Measurements from ENCODE around the gene SERPINB1.

The SERPINB1 gene

GRCh38 chr6:2873643-2874042 is 32.0 kb upstream of the SERPINB1 start:
- DNase-seq, result no peak
- H3K36me3 Mint-ChIP-seq, result peaks cover 30% of the 10 kb centered on the region
- no peak overlapping the region for H3K4me3 Mint-ChIP-seq
- H3K27ac Mint-ChIP-seq, result no peak overlapping the region
- CTCF ChIA-PET, result no interaction called here
- H3K4me1 Mint-ChIP-seq, result peaks cover 61% of the 10 kb centered on the region
- peaks cover 4% of the 10 kb centered on the region for H3K27me3 Mint-ChIP-seq
- peaks cover 6% of the 10 kb centered on the region for H3K9me3 Mint-ChIP-seq

GRCh38 chr6:2872423-2873358 is 31.0 kb upstream of the SERPINB1 start:
- Mint-ChIP-seq H3K27me3 (peaks cover 4% of the 10 kb centered on the region), H3K4me1 (peaks cover 56% of the 10 kb centered on the region), H3K27ac (no peak overlapping the region), H3K4me3 (no peak overlapping the region), H3K9me3 (peaks cover 6% of the 10 kb centered on the region), H3K36me3 (peaks cover 21% of the 10 kb centered on the region)
- CTCF ChIA-PET, result interaction anchor here (0.9 kb wide), 1 partner anchor 115 kb away, joined by 3 read pairs; no protein-coding TSS in a partner anchor
- no peak for DNase-seq

DNA sequence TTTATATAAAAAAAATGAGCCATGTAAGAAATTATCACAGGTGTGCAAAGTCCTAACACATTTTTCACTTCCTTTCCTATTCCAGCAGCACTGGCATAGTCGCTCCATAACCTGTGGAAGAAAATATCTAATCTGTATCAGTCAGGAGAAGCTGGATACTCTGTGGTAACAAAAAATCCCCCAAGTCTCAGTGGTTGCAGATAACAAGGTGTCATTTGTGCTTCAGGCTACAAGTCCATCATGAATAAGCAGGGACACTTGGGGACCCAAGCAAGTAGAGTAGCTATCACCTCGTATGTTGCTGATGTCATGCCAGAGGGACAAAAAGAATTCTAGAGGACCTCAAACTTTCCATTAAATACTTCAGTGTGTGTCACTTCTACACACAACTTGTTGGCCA is 30.3 kb upstream of the SERPINB1 start:
- no peak overlapping the region for H3K4me3 Mint-ChIP-seq
- no peak for DNase-seq
- no peak overlapping the region for H3K27ac Mint-ChIP-seq
- H3K36me3 Mint-ChIP-seq, result peaks cover 19% of the 10 kb centered on the region
- peaks cover 51% of the 10 kb centered on the region for H3K4me1 Mint-ChIP-seq
- CTCF ChIA-PET, result interaction anchor here (0.9 to 1.4 kb wide), 3 partner anchors 10 to 115 kb away, joined by 3 to 4 read pairs (median 4); no protein-coding TSS in a partner anchor
- peaks cover 4% of the 10 kb centered on the region for H3K27me3 Mint-ChIP-seq
- peaks cover 6% of the 10 kb centered on the region for H3K9me3 Mint-ChIP-seq

DNA sequence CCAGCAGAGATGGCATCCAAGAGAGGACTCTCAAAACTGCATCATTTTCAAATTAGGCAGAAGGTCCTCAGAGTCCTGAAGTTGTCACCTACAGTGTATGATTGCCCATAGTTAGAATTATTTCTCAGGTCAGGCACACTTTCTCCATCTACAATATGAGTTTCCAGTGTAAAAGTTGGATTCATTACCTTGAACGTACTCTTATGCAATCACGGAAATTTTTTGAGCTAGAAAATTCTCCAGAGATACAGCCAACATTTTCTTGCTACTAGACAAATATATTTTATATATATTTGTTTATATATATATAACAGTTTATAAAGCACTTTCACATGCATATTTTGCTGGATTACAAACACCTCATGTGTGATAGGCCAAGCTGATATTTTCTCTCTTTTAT is 29.4 kb upstream of the SERPINB1 start:
- H3K4me3 Mint-ChIP-seq, result no peak overlapping the region
- peaks cover 42% of the 10 kb centered on the region for H3K4me1 Mint-ChIP-seq
- H3K9me3 Mint-ChIP-seq, result peaks cover 6% of the 10 kb centered on the region
- H3K27me3 Mint-ChIP-seq, result peaks cover 4% of the 10 kb centered on the region
- CTCF ChIA-PET, result interaction anchor here (1.4 kb wide), 2 partner anchors 21 to 28 kb away, joined by 4 to 6 read pairs; no protein-coding TSS in a partner anchor
- H3K36me3 Mint-ChIP-seq, result peaks cover 16% of the 10 kb centered on the region
- DNase-seq, result no peak
- no peak overlapping the region for H3K27ac Mint-ChIP-seq

- Mint-ChIP-seq H3K27me3 (peaks cover 4% of the 10 kb centered on the region), H3K36me3 (peaks cover 19% of the 10 kb centered on the region), H3K4me3 (no peak overlapping the region), H3K4me1 (peaks cover 44% of the 10 kb centered on the region), H3K9me3 (peaks cover 6% of the 10 kb centered on the region), H3K27ac (no peak overlapping the region)
- DNase-seq, result no peak
- CTCF ChIA-PET, result interaction anchor here (0.7 to 1.4 kb wide), 2 partner anchors 12 to 22 kb away, joined by 3 to 6 read pairs; no protein-coding TSS in a partner anchor
These were observed 28.5 kb upstream of the SERPINB1 start for GRCh38 chr6:2870046-2870636.

GRCh38 chr6:2868637-2869036 is 27.0 kb upstream of the SERPINB1 start:
- CTCF ChIA-PET, result interaction anchor here (1.0 to 1.2 kb wide), 4 partner anchors 10 to 43 kb away, joined by 3 to 11 read pairs (median 5); no protein-coding TSS in a partner anchor
- Mint-ChIP-seq H3K27ac (peak overlapping the region; percentile 8), H3K36me3 (peaks cover 25% of the 10 kb centered on the region), H3K4me3 (no peak overlapping the region), H3K9me3 (peaks cover 6% of the 10 kb centered on the region), H3K27me3 (peaks cover 4% of the 10 kb centered on the region), H3K4me1 (peaks cover 40% of the 10 kb centered on the region)
- DNase-seq, result no peak

DNA sequence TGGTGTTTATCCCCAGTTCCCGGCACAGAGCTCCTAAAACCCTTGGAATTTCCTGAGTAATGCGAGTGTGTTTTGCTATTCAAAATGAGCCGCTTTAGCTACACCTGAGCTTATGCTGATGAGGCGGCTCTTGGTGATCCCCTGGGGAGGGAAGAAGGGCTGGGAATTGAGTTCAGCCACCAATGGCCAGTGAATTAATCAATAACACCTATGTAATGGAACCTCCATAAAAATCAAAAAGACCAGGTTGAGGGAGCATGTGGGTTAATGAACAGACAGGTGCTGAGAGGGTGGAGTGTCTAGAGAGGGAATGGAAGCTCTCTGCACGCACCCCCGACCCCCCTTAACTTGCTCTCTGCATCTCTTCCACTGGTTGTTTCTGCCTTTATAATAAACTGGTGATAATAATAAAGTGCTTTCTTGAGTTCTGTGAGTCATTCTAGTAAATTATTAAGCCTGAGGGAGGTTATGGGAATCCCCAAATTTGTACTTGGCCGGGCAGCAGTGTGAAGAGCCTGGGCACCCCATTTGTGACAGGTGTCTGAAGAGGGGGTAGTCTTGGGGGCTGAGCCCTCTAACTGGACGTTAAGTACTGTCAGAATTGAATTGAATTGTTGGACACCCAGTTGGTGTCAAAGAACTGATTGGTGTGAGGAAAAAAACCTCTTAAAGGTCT is 24.6 kb upstream of the SERPINB1 start:
- Mint-ChIP-seq H3K4me1 (peaks cover 54% of the 10 kb centered on the region), H3K27ac (no peak overlapping the region), H3K27me3 (no peaks in the 10 kb centered on the region), H3K4me3 (no peak overlapping the region), H3K36me3 (peaks cover 36% of the 10 kb centered on the region), H3K9me3 (peaks cover 11% of the 10 kb centered on the region)
- CTCF ChIA-PET, result interaction anchor here (3.0 kb wide), 1 partner anchor 20 kb away, joined by 13 read pairs; no protein-coding TSS in a partner anchor
- DNase-seq, result no peak

DNA sequence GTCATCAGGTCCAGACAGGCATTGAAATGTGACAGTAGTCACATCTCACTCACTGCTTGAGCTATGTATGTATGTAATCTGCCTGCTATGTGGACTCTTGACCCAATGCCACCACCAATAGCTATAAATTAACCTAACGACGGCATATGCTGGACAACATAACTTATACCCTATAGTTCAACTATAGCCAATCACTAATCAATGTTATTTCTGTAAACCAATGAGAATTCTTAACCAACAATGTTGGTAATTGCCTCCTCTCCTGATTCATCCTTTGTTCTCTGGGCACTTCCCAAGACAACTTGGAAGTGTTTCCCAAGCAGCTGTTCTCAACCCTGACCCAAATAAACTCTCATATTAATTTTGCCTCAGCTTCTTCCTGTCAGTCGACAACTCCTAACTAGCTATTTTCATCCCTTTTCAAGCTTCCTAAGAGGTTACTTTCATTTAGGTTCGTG is 24.1 kb upstream of the SERPINB1 start:
- Mint-ChIP-seq H3K36me3 (peaks cover 42% of the 10 kb centered on the region), H3K27me3 (no peaks in the 10 kb centered on the region), H3K4me3 (no peak overlapping the region), H3K4me1 (peaks cover 60% of the 10 kb centered on the region), H3K27ac (no peak overlapping the region), H3K9me3 (peaks cover 16% of the 10 kb centered on the region)
- CTCF ChIA-PET, result interaction anchor here (3.0 kb wide), 1 partner anchor 19 kb away, joined by 13 read pairs; no protein-coding TSS in a partner anchor
- DNase-seq, result no peak

DNA sequence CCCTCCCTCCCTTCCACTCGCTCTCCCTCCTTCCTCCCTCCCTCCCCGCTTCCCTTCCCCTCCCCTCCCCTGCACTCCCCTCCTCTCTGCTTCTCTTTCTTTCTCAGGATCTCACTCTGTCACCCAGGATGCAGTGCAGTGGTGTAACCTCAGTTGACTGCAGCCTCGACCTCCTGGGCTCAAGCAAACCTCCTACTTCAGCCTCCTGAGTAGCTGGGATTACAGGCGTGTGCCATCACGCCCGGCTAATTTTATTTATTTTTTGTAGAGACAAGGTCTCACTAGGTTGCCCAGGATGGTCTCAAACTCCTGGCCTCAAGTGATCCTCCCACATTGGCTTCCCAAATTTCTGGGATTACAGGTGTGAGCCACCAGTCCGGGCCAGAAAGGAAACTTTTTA is 23.6 kb upstream of the SERPINB1 start:
- Mint-ChIP-seq H3K9me3 (peaks cover 16% of the 10 kb centered on the region), H3K27me3 (no peaks in the 10 kb centered on the region), H3K36me3 (peaks cover 45% of the 10 kb centered on the region), H3K4me1 (peaks cover 65% of the 10 kb centered on the region), H3K4me3 (no peak overlapping the region), H3K27ac (no peak overlapping the region)
- DNase-seq, result no peak
- CTCF ChIA-PET, result interaction anchor here (3.0 kb wide), 1 partner anchor 19 kb away, joined by 13 read pairs; no protein-coding TSS in a partner anchor

DNA sequence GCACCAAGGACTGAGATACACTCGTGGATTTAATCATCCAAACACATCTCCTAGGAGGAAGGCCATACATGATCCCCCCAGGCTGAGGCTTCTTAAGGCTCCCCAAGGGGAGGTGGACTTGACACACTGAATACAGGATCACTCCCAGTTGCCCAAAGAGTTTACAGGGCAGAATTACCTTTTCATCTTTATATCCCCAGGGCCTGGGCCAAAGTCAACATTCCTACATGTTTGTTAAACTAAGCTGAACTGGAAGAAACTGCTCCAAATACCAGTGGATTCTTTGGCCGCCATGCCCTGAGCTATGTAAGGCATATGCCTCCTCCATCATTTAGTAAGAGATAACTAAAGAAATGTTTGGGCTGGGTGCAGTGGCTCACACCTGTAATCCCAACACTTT is 22.2 kb upstream of the SERPINB1 start:
- H3K36me3 Mint-ChIP-seq, result peaks cover 41% of the 10 kb centered on the region
- no peaks in the 10 kb centered on the region for H3K27me3 Mint-ChIP-seq
- no peak for DNase-seq
- H3K9me3 Mint-ChIP-seq, result peaks cover 10% of the 10 kb centered on the region
- no peak overlapping the region for H3K27ac Mint-ChIP-seq
- CTCF ChIA-PET, result no interaction called here
- no peak overlapping the region for H3K4me3 Mint-ChIP-seq
- H3K4me1 Mint-ChIP-seq, result peaks cover 69% of the 10 kb centered on the region

GRCh38 chr6:2862712-2863181 is 21.1 kb upstream of the SERPINB1 start:
- peaks cover 74% of the 10 kb centered on the region for H3K4me1 Mint-ChIP-seq
- peaks cover 41% of the 10 kb centered on the region for H3K36me3 Mint-ChIP-seq
- H3K9me3 Mint-ChIP-seq, result peaks cover 10% of the 10 kb centered on the region
- no peak overlapping the region for H3K4me3 Mint-ChIP-seq
- no peak for DNase-seq
- peak overlapping the region; percentile 91 for H3K27ac Mint-ChIP-seq
- H3K27me3 Mint-ChIP-seq, result no peaks in the 10 kb centered on the region
- CTCF ChIA-PET, result interaction anchor here (1.2 to 2.7 kb wide), 3 partner anchors 9 to 16 kb away, joined by 3 to 11 read pairs (median 4); no protein-coding TSS in a partner anchor

DNA sequence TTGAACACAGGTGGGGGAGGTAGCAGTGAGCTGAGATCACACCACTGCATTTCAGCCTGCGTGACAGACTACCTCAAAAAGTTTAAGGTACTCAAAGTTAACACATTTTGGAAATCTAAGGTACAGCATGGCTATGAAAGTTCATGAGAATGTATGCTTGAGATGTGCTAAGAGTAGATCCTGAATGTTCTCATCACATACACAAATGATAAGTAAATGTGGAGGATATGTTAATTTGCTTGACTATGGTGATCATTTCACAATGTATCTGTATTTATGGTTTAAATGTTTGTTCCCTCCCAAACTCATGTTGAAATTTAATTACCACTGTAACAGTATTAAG is 20.1 kb upstream of the SERPINB1 start:
- CTCF ChIA-PET, result interaction anchor here (1.2 to 2.7 kb wide), 4 partner anchors 10 to 16 kb away, joined by 3 to 11 read pairs (median 4); no protein-coding TSS in a partner anchor
- DNase-seq, result no peak
- Mint-ChIP-seq H3K27ac (peak overlapping the region; percentile 91), H3K36me3 (peaks cover 41% of the 10 kb centered on the region), H3K27me3 (no peaks in the 10 kb centered on the region), H3K4me1 (peaks cover 81% of the 10 kb centered on the region), H3K4me3 (no peak overlapping the region), H3K9me3 (peaks cover 10% of the 10 kb centered on the region)

GRCh38 chr6:2861060-2861821 is 19.6 kb upstream of the SERPINB1 start:
- Mint-ChIP-seq H3K36me3 (peaks cover 41% of the 10 kb centered on the region), H3K4me3 (peak overlapping the region; percentile 40), H3K27ac (peak overlapping the region; percentile 91), H3K9me3 (peaks cover 10% of the 10 kb centered on the region), H3K4me1 (peaks cover 87% of the 10 kb centered on the region), H3K27me3 (no peaks in the 10 kb centered on the region)
- no peak for DNase-seq
- CTCF ChIA-PET, result interaction anchor here (0.6 to 2.7 kb wide), 5 partner anchors 11 to 28 kb away, joined by 3 to 11 read pairs (median 3); no protein-coding TSS in a partner anchor
